ENCODE data around the gene CAMK4.

Gene CAMK4

DNA sequence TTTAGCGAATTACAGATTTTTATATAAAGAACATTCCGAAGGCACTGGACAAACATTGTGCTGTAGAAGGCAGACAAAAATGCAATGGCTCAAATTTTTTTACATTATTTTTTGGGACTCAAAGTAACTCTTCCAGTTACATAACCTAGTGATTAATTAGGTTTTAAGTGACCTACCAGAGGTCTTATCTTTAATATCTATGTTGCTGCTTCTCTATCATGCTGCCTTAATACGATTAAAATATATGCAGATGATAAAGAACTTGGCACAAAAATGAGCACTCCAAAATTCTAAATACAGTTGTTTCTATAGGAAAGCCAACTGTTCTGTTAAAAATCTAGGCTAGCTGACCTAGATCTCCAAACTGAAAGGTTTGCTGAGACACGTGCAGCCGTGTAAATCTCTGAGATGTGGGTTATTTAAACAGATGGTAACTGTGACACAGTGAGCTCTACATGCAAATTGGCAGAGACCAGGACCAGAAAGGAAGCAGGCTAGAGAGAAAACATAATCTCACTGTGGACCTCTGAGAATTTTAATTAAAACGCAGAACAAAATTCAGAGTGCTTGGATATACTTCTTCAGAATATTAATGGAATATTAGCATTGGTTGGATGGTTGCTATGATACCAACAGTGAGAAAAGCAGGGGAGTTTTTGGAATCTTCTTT is 56.2 kb downstream of the CAMK4 start:
- no peak for DNase-seq (ENCODE audit: extremely low spot score)
- CTCF ChIA-PET, result interaction anchor here (1.6 to 2.1 kb wide), 2 partner anchors 110 to 122 kb away, joined by 5 to 11 read pairs; no protein-coding TSS in a partner anchor
- POLR2A ChIA-PET, result no interaction called here
- TF ChIP-seq ZNF384 (IDR thresholded peaks at IDR 0.05), result no peak
- TF ChIP-seq FOXM1 (IDR thresholded peaks at IDR 0.05; ENCODE audit: borderline replicate concordance), result no peak
- TF ChIP-seq FOXK2 (IDR thresholded peaks at IDR 0.05), result no peak

DNA sequence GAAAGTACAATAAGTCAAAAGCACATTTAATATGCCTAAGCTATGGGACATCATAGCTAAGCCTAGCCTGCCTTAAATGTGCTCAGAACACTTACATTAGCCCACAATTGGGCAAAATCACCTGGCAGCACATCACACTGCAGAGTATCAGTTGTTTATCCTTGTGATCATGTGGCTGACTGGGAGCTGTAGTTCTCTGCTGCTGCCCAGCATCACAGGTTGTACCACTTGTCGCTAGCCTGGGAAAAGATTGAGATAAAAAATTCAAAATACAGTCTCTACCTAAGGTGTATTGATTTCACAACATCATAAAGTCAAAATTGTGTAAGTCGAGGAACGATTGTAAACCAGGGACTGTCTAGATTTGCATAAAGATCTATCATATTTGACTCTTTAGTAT is 58.6 kb downstream of the CAMK4 start:
- TF ChIP-seq, protein P1, sequence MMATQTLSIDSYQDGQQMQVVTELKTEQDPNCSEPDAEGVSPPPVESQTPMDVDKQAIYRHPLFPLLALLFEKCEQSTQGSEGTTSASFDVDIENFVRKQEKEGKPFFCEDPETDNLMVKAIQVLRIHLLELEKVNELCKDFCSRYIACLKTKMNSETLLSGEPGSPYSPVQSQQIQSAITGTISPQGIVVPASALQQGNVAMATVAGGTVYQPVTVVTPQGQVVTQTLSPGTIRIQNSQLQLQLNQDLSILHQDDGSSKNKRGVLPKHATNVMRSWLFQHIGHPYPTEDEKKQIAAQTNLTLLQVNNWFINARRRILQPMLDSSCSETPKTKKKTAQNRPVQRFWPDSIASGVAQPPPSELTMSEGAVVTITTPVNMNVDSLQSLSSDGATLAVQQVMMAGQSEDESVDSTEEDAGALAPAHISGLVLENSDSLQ (IDR thresholded peaks at IDR 0.05), result no peak
- TF ChIP-seq ARNT (IDR thresholded peaks at IDR 0.05), result no peak
- TF ChIP-seq ELF4 (IDR thresholded peaks at IDR 0.05), result no peak
- TF ChIP-seq SP1 (IDR thresholded peaks at IDR 0.05), result no peak
- TF ChIP-seq LEF1 (IDR thresholded peaks at IDR 0.05; ENCODE audit: borderline replicate concordance), result no peak
- TF ChIP-seq BHLHE40 (IDR thresholded peaks at IDR 0.05; ENCODE audit: borderline replicate concordance), result no peak
- TF ChIP-seq TARDBP (IDR thresholded peaks at IDR 0.05), result no peak
- TF ChIP-seq L3MBTL2 (conservative IDR thresholded peaks at IDR 0.05), result no peak
- no peak for TF ChIP-seq FOXK2 (IDR thresholded peaks at IDR 0.05)
- TF ChIP-seq FOXA1 (IDR thresholded peaks at IDR 0.05), result no peak
- no peak for TF ChIP-seq FOXM1 (IDR thresholded peaks at IDR 0.05; ENCODE audit: borderline replicate concordance)
- POLR2A ChIA-PET, result no interaction called here
- DNase-seq (ENCODE audit: extremely low spot score), result no peak
- CTCF ChIA-PET, result no interaction called here

DNA sequence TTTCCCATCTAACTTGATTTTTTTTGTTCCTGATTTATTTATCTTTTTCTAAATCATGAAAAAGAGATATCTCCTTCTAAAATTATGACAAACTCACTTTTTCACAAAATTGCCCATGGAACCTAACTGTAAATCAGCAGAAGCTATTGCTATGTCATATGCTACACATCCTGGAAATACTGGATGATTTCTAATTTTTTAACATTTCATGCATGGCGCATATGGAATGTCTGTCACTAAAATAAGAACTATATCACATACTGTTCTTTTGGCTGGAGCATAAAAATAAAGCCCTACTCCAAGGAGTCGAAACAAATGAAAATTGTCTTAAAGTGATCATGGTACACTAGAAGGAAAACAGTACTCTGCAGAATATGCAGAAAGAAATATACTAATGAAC is 60.6 kb downstream of the CAMK4 start:
- CTCF ChIA-PET, result no interaction called here
- no peak for DNase-seq (ENCODE audit: extremely low spot score)
- TF ChIP-seq FOXM1 (IDR thresholded peaks at IDR 0.05; ENCODE audit: borderline replicate concordance), result no peak
- TF ChIP-seq SP1 (IDR thresholded peaks at IDR 0.05), result no peak
- TF ChIP-seq BHLHE40 (IDR thresholded peaks at IDR 0.05; ENCODE audit: borderline replicate concordance), result no peak
- no peak for TF ChIP-seq FOXA1 (IDR thresholded peaks at IDR 0.05)
- no peak for TF ChIP-seq NFRKB (IDR thresholded peaks at IDR 0.05)
- TF ChIP-seq, protein P1 (IDR thresholded peaks at IDR 0.05), result no peak
- no peak for TF ChIP-seq SUZ12 (IDR thresholded peaks at IDR 0.05)
- TF ChIP-seq FOXK2 (IDR thresholded peaks at IDR 0.05), result no peak
- TF ChIP-seq LEF1 (IDR thresholded peaks at IDR 0.05; ENCODE audit: borderline replicate concordance), result no peak
- TF ChIP-seq ARNT (IDR thresholded peaks at IDR 0.05), result no peak
- no peak for TF ChIP-seq HDGF (IDR thresholded peaks at IDR 0.05; ENCODE audit: borderline replicate concordance)
- no peak for TF ChIP-seq ELF4 (IDR thresholded peaks at IDR 0.05)
- no peak for TF ChIP-seq TARDBP (IDR thresholded peaks at IDR 0.05)
- POLR2A ChIA-PET, result no interaction called here

DNA sequence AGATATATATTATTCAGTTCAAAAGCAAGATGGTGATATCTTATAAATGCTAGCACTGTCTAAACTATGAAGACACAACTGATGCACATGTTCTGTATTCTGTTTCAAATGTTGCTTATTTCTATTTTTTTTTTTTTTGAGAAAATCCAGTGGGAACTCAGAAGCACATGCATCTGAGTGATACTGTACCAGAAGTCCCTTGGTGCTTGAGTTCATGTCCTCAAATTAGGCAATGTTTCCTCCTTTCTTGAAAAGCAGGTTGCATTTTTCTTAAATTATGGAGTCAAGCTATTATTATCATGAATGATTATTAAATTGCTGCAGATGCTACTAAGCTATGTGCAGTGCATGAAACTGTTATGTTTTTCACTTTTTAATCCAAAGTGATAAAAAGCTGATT is 70.4 kb downstream of the CAMK4 start:
- no peak for TF ChIP-seq ARNT (IDR thresholded peaks at IDR 0.05)
- TF ChIP-seq FOXM1 (IDR thresholded peaks at IDR 0.05; ENCODE audit: borderline replicate concordance), result no peak
- TF ChIP-seq FOXA1 (IDR thresholded peaks at IDR 0.05), result no peak
- TF ChIP-seq ZNF384 (IDR thresholded peaks at IDR 0.05), result no peak
- TF ChIP-seq LEF1 (IDR thresholded peaks at IDR 0.05; ENCODE audit: borderline replicate concordance), result no peak
- TF ChIP-seq HDGF (IDR thresholded peaks at IDR 0.05; ENCODE audit: borderline replicate concordance), result no peak
- TF ChIP-seq, protein P1 (IDR thresholded peaks at IDR 0.05), result no peak
- TF ChIP-seq L3MBTL2 (conservative IDR thresholded peaks at IDR 0.05), result no peak
- no peak for TF ChIP-seq CTBP1 (IDR thresholded peaks at IDR 0.05; ENCODE audit: borderline replicate concordance)
- TF ChIP-seq BHLHE40 (IDR thresholded peaks at IDR 0.05; ENCODE audit: borderline replicate concordance), result no peak
- TF ChIP-seq SP1 (IDR thresholded peaks at IDR 0.05), result no peak
- no peak for TF ChIP-seq TARDBP (IDR thresholded peaks at IDR 0.05)
- DNase-seq (ENCODE audit: extremely low spot score), result no peak
- POLR2A ChIA-PET, result no interaction called here
- CTCF ChIA-PET, result no interaction called here

DNA sequence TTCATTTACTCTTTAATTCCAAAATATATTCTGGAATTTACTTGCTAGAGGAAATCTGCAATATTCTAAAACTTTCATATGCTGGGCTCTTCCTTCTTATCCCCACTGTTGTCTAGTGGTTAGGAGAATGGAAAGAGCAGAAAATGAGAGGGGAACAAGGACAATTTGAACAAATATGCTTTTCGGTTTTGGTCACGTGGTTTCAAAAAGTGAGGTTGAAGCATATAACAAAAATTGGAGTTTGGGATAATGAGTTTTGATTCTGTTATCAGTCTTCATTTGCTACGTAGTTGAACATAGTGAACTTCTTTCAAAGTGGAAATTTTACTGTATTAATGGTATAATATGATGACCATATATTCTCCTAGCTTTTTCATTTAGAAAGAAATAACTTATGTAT is 71.5 kb downstream of the CAMK4 start:
- TF ChIP-seq, protein P1 (IDR thresholded peaks at IDR 0.05), result no peak
- TF ChIP-seq BHLHE40 (IDR thresholded peaks at IDR 0.05; ENCODE audit: borderline replicate concordance), result no peak
- DNase-seq (ENCODE audit: extremely low spot score), result no peak
- POLR2A ChIA-PET, result no interaction called here
- CTCF ChIA-PET, result no interaction called here

DNA sequence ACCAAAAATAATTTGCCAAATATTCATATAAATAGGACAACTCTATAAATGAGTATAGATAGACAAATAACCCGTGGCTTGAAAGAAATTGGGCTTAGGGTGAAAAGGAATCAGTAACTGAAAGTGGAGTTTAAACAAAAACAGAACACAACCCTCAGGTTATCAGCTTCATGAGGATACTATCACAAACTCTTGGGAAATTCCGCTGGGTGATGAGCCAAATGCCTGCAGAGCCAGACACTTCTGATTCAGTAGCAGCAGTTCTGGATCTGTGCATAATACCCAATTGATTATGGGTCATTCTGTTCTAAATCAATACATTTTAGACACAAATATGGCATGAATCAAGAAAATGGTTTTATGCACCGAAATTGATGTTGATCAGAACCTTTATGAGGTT is 72.4 kb downstream of the CAMK4 start:
- POLR2A ChIA-PET, result no interaction called here
- no peak for DNase-seq (ENCODE audit: extremely low spot score)
- CTCF ChIA-PET, result no interaction called here
- no peak for TF ChIP-seq TARDBP (IDR thresholded peaks at IDR 0.05)
- TF ChIP-seq HDGF (IDR thresholded peaks at IDR 0.05; ENCODE audit: borderline replicate concordance), result no peak
- TF ChIP-seq ELF4 (IDR thresholded peaks at IDR 0.05), result no peak
- TF ChIP-seq ZNF384 (IDR thresholded peaks at IDR 0.05), result no peak
- TF ChIP-seq SP1 (IDR thresholded peaks at IDR 0.05), result no peak
- no peak for TF ChIP-seq NFRKB (IDR thresholded peaks at IDR 0.05)
- TF ChIP-seq FOXM1 (IDR thresholded peaks at IDR 0.05; ENCODE audit: borderline replicate concordance), result no peak
- no peak for TF ChIP-seq L3MBTL2 (conservative IDR thresholded peaks at IDR 0.05)
- no peak for TF ChIP-seq LEF1 (IDR thresholded peaks at IDR 0.05; ENCODE audit: borderline replicate concordance)
- no peak for TF ChIP-seq BHLHE40 (IDR thresholded peaks at IDR 0.05; ENCODE audit: borderline replicate concordance)
- TF ChIP-seq FOXA1 (IDR thresholded peaks at IDR 0.05), result no peak
- TF ChIP-seq ARNT (IDR thresholded peaks at IDR 0.05), result no peak
- TF ChIP-seq, protein P1 (IDR thresholded peaks at IDR 0.05), result no peak
- no peak for TF ChIP-seq SUZ12 (IDR thresholded peaks at IDR 0.05)
- TF ChIP-seq FOXK2 (IDR thresholded peaks at IDR 0.05), result no peak
- no peak for TF ChIP-seq CTBP1 (IDR thresholded peaks at IDR 0.05; ENCODE audit: borderline replicate concordance)

Measured in HEK293T (cell line).